Measurements from ENCODE around the gene RPS6KB2. TPM values are rescaled to one million over a fixed set of nuclear protein-coding genes. Genes with fewer than 3 reads are reported as not detected.

Gene RPS6KB2
- total and polyA plus RNA-seq, 12 donors, result 16.3 to 46.3 (median 23.2) TPM

- peaks cover 0 to 86% (median 33%) of the 10 kb centered on the region in 9 donors for H3K4me1 ChIP-seq
- WGBS, 2 donors, result 94 to 95% methylated on average over 6 of the region's 6 CpGs
- no peak for DNase-seq
- ATAC-seq, result no peak
- H3K9me3 ChIP-seq, result no peaks in the 10 kb centered on the region
- intact Hi-C loops (cut with DNase I), result loop anchor here in 1 of 10 donors (5.0 kb wide), 1 partner anchor 62 kb away; the partner anchor contains the start of gene TMEM134
- H3K27ac ChIP-seq, result peak overlapping the region in 1 of 10 donors; percentile 99
- peaks cover 0 to 16% (median 10%) of the 10 kb centered on the region in 7 donors for H3K27me3 ChIP-seq
- no peak for TF ChIP-seq CTCF (IDR thresholded peaks at IDR 0.05)
- H3K4me3 ChIP-seq, result peak overlapping the region in 1 of 10 donors; percentile 62
- peaks cover 0 to 5% (median 0%) of the 10 kb centered on the region in 9 donors for H3K36me3 ChIP-seq
These were observed 23.1 kb upstream of the RPS6KB2 start for GRCh38 chr11:67405196-67405567.

GRCh38 chr11:67405688-67406339, 22.5 kb upstream of the RPS6KB2 start:
- Histone ChIP-seq H3K4me3 (peak overlapping the region in 1 of 10 donors; percentile 62), H3K4me1 (peaks cover 0 to 83% (median 27%) of the 10 kb centered on the region in 9 donors), H3K9me3 (no peaks in the 10 kb centered on the region), H3K36me3 (no peaks in the 10 kb centered on the region), H3K27ac (peak overlapping the region in 1 of 10 donors; percentile 99), H3K27me3 (peaks cover 0 to 22% (median 15%) of the 10 kb centered on the region in 7 donors)
- intact Hi-C loops (cut with DNase I), result loop anchor here in 1 of 10 donors (5.0 kb wide), 1 partner anchor 61 kb away; the partner anchor contains the start of gene TMEM134
- 84 to 93% methylated on average over 9 of the region's 9 CpGs for WGBS, 2 donors
- TF ChIP-seq CTCF (IDR thresholded peaks at IDR 0.05), result no peak
- ATAC-seq, result no peak
- DNase-seq, result no peak

- H3K36me3 ChIP-seq, result no peaks in the 10 kb centered on the region
- peaks cover 0 to 80% (median 23%) of the 10 kb centered on the region in 9 donors for H3K4me1 ChIP-seq
- WGBS, 2 donors, result 86 to 88% methylated on average over 18 of the region's 18 CpGs
- no peak for ATAC-seq
- intact Hi-C loops (cut with DNase I), result loop anchor here in 1 of 10 donors (5.0 kb wide), 1 partner anchor 61 kb away; the partner anchor contains the start of gene TMEM134
- DNase-seq, result no peak
- H3K27ac ChIP-seq, result peak overlapping the region in 1 of 10 donors; percentile 99
- TF ChIP-seq CTCF (IDR thresholded peaks at IDR 0.05), result no peak
- H3K27me3 ChIP-seq, result peaks cover 0 to 29% (median 22%) of the 10 kb centered on the region in 7 donors
- peak overlapping the region in 1 of 10 donors; percentile 2 for H3K4me3 ChIP-seq
- H3K9me3 ChIP-seq, result no peaks in the 10 kb centered on the region
These were observed 21.8 kb upstream of the RPS6KB2 start for GRCh38 chr11:67406420-67406968.

- intact Hi-C loops (cut with DNase I), result loop anchor here in 1 of 10 donors (5.0 kb wide), 1 partner anchor 60 kb away; the partner anchor contains the start of gene TMEM134
- 56 to 59% methylated on average over 12 of the region's 12 CpGs for WGBS, 2 donors
- Histone ChIP-seq H3K27ac (peak overlapping the region in 2 of 10 donors; percentile 7 to 99), H3K9me3 (no peaks in the 10 kb centered on the region), H3K36me3 (no peaks in the 10 kb centered on the region), H3K4me3 (peak overlapping the region in 1 of 10 donors; percentile 2), H3K27me3 (peaks cover 0 to 35% (median 26%) of the 10 kb centered on the region in 7 donors), H3K4me1 (peaks cover 0 to 78% (median 20%) of the 10 kb centered on the region in 9 donors)
- peak in 1 of 8 donors; percentile 10 for ATAC-seq
- no peak for TF ChIP-seq CTCF (IDR thresholded peaks at IDR 0.05)
- DNase-seq, result no peak
These were observed 21.2 kb upstream of the RPS6KB2 start for GRCh38 chr11:67406969-67407687.

All from heart right ventricle (tissue), 16 donors.